Activated CD4-positive, alpha-beta T cell treated with anti-CD3 and anti-CD28 coated beads, Interleukin-10, Interleukin-2, amounts not matched to agents 100 ng/mL and 50 ng/mL, durations not matched to agents 16 hours and 8 hours (primary cell): ENCODE data around the gene ERC2.
"Not testable (repeated sequence)": the region's sequence is repeated elsewhere in the genome, so short reads cannot be mapped to it uniquely, and the experiment has no call there.

ENCODE experiments used
- DNase-seq: peaks from one replicate; pipeline ENCODE4 v3.0.0-alpha.2; 2020

The ERC2 gene

DNA sequence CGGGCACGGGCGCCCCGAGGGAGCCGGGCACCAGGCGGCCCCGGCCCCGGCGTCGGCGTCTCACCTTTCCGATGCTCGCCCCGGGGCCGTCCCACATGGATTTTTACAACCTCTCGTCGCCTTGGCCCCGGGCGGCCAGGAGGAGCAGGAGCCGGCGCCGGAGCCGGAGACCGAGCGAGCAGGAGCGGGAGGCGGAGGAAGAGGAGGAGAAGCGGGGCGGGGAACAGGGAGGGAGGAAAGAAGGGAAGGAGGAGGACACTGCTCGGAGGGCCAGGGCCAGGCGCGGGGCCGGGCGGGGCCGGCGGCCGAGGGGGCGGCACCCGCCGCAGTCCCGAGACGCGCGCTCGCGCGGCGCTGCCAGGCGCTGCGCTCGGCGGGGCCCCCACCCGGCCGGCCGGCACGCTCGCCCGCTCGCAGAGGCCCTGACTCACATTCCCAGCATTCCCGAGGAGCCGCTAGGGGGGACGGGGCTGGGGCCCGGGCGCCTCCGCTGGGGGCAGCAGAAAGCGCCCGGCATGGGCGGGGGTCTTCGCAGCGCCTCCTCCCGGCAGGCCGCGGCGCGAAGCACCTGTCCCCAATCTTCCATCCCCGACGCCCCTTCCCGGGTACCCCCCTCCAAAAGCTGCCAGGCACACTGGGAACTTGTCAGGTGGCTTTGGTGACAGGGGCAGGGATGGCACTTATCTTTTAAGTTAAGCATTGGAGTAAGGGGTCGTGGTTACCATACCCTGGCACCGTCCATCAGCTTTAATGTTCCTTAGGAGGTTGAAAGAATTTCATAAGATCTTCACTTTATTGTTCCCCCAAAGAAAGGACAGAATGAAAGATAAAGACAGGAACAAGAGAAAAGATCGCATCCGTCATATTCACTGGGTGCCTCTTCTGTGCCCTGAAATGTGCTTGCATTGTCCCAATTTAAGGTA is at the start of gene ERC2:
TSS of gene ERC2 (minus strand) at position 284 of the 923 bp plus-strand sequence.
- DNase-seq = no peak

DNA sequence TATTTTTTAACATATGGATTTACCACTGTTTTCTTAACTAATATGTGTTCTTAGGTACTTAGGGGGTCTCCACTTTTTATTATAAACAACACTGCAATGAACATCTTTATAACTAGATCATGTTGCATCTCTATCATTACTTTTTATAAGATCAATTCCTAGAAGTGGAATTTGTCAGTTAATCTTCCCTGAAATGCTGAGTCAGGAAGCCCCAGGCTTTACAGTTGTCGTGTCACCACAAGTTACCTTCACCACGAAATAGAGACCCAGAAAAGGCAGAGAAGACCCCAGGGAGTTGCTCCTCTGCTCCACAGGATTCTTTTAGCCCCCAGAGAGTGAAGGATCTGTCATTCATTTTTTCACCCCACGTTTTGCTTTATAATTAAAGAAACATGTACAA is 34.5 kb upstream of the ERC2 start:
- no peak for DNase-seq

- DNase-seq = not testable (repeated sequence)
Observed at GRCh38 chr3:56496376-56496775, 28.1 kb upstream of the ERC2 start.

GRCh38 chr3:56494679-56495322 is 26.5 kb upstream of the ERC2 start:
- DNase-seq = peak; percentile 85

GRCh38 chr3:56491566-56491965 is 23.3 kb upstream of the ERC2 start:
- DNase-seq = no peak

GRCh38 chr3:56488812-56489600 is 20.7 kb upstream of the ERC2 start:
- no peak for DNase-seq

DNA sequence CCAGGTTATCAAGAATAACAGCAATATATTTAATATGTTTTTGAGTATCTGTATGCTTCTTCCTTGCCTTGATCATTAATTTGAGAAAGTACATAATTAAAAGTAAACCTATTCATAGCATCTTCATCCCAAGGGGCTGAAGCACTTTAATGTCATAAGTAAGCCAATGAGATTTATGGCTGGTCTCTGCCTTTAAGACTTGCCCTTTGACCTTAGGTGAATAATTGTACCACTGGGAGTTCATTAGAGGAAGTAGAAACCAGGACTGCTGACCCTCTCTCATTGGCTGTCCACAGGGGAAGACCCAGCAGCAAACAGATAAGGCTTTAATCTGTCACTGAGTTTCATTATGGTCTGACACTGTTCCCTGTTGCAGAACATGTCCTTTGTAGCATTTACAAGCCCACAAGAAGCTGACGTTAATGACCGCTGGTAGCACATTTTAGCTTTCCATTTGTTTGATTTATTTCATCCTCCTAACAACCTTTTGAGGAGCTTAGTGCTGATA is 16.3 kb upstream of the ERC2 start:
- no peak for DNase-seq

DNA sequence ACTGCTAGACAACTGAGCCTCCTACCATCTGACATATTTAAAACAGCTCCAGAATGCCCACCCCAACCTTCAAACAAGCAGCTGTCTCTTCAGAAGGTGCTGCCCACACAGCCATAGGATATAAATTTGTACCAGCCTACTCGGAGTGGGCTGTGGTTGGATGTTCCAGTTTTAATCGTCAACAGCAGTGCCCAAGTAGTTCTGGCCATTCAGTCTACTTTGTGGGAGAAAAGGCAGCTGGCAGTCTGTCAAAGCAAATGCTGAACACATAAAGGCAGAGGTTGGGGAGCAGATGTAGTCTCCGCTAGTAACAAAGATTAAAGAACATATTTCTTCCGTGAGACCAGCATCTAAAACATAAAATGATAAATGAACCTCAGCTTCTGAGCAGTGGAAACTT is 15.9 kb upstream of the ERC2 start:
- no peak for DNase-seq

- no peak for DNase-seq
Observed at GRCh38 chr3:56477646-56478045, 9.4 kb upstream of the ERC2 start.

- DNase-seq = no peak
Observed at GRCh38 chr3:56476771-56477170, 8.5 kb upstream of the ERC2 start.

GRCh38 chr3:56471771-56472170 is 3.5 kb upstream of the ERC2 start:
- DNase-seq = no peak

DNA sequence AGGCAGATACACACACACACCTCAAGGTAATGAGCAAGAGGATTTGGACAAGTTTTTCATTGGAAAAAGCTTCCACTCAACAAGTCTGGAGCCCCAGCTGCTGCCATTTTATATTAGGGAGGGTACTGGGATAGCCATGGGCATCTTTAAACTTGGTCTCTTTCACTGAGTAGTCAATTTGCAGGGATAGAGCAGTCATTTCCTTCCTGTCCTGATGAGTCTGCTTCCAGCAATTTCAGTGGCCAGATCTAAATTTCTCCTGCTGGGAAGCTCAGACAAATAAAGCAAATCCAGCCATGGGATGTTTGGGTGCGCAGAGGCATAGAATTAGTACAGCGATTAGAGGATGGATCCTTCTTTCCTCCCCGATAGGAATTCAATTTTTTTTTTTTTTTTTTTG is 874 bp upstream of the ERC2 start:
- no peak for DNase-seq

DNA sequence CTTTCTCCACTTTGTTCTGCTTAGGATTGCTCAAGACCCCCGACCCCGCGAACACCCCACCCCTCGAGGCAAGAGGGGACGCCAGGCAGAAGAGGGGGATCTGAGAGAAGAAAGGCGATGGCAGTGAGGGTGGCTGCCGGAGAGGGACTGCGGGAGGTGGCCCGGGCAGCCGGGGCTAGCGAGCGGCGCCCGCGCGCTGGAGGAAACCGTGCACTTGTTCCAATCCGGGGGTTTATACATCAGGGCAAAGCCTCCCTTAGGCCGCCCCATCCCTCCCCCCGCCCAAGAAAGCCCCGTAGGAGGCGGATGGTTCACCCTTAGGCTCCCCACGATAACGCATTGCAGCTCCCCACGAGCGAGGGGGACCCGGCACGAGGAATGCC is 475 bp downstream of the ERC2 start:
- no peak for DNase-seq

DNA sequence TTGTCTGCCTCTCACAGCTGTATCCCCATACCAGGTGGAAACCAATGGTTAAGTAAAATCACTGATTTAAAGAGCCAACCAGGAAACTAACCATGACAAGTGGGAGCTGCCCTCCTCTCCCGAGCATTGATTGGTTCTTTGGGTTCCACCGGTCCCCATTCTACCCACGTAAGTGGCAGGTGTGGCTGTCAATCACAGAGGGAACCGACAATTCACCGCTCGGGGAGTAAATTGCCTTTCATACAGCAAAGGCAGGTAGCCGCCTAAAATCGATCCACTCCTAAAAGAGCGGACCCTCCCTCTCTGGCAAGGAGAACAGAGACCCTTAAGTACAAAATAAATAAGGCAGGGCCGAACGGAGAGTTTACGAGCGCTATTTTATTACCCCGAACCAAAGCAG is 1.2 kb downstream of the ERC2 start:
- peak; percentile 62 for DNase-seq

DNA sequence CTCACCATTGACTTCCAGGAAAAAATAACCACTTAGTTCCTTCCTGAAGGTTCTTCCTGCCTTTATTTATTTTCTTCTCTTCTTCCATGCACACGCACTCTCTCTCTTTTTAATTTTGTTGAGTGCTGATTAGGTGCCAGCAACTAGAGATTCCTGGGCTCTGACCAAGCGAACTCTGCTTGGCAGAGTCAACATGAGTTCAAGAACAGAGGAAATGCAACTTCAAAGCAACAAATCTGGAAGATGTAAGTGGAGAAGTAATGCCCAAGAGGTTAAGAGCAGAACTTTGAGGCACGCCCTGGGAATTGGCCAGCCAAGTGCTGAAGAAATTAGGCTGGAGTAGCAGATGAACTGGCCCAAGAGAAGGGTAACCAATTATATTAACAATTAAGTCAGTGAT is 8.5 kb downstream of the ERC2 start:
- DNase-seq = no peak

DNA sequence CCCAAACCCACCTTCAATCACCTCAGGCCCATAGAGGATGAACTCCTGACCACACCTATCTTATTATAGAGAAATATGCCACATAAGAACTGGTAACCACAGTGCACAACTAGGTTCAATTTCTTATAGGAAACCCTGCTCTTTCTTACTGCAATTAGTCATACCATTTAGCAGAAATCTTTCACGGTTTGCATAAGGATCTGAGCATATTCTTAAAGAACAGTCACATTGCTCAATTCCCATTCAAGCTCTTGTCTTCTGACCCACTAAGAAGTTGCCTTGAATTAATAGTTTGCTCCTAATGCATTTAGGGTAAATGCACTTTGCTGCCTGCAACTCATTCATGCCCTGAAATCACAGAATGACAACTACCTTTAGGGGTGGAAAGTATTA is 9.2 kb downstream of the ERC2 start:
- DNase-seq = peak; percentile 1

DNA sequence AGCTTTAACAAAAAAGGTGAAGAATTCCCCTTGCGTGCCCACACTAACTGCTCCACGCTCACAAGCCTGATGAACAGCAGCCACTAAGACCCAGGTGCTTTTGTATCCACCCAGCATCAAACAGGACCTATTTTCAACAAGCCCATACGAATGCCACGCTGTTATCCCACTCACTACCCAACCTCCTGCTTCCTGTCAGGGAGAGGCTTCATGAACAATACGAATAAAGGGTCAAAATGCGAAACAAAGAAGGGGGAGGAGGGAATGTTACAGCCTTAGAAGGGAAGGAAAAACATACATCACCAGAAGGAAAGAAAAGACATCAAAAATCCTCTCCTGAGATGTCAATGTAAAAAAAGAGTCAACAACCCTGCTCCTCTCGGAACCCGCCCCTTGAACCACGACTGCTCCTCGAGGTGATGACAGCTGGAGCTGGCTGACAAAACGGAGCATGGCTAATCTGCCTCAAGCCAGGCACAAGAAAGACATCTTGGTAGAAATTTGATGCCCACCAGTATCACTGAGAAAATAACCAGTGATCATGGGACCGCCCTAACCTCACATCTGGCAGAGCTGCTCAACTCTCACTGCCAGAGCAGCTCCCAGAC is 9.7 kb downstream of the ERC2 start:
- no peak for DNase-seq

- DNase-seq = no peak
Observed at GRCh38 chr3:56456117-56456516, 12.2 kb downstream of the ERC2 start.

DNA sequence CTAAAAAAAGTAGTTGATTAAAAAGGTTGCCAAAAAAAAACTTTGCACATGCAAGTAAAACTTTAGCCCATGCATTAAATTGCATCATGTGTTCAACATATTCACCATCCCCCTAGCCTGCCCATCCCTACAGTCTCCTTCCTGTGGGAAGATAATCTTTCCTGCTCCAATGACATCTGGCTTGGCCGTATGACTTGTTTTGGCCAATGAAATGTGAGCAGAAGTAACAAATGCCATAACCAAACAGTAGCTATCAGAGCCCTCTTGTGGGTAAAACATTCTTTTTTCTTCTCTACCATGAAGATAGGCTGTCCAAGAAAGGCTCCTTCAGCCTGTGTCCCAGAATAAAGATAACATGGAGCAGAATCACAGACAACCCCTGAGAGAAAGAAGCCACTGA is 15.3 kb downstream of the ERC2 start:
- DNase-seq = no peak

DNA sequence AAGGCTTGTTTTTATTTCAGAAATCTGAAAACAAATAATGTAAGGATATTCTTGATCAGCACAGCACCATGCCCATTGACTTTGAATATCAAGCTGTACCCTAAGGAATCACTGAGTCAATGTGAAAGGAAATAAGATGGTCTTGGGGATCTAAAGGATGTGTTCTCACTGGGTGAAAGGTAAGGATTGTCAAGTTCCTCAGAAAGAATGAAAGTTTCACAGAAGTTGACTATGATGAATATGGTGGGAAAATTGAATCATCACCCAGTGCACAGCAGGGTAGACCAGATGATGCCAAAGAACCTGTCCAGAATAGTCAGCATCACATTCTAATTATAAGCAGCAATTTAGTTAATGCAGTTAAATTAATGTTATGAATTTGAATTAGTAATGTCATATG is 16.2 kb downstream of the ERC2 start:
- DNase-seq = no peak

DNA sequence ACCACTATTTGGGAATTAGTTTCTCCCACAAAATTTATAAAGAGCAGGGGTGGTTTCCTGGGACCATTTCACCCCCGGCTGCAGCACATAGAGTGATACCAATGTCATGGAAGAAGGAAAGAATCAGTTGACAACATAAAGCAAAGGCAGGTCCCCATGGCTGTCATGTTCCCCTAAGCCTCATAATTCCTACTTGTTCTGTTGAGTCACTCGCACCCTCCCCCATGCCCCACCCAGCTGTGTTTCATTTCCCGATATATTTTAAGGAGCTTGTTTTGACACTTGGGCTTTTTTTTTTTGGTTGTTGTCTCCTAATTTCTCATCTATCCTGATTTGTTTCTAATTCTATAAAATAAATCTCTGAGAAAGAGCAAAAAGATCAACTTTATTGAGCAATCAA is 24.9 kb downstream of the ERC2 start:
- DNase-seq = no peak

- no peak for DNase-seq
Observed at GRCh38 chr3:56428667-56429066, 39.6 kb downstream of the ERC2 start.

DNA sequence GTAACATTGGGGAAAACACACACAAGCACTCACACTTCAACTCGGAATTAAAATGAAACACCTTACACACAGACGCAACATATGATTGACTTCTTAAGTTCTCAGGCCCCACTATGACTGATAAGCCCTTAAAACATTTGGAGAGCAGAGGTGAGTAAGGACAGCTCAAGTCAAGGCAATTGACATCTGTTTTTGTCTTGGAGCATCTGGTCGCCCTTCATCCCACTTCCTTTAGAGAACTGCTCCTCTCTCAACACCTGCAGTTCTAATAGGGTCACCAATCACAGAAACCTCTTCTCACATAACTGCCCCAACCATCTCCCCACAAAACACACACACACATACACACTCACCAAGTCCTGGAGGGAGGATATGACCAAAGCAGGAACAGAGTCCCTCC is 43.4 kb downstream of the ERC2 start:
- DNase-seq = no peak
